Measurements from ENCODE around the gene P2RY8.

Gene P2RY8

GRCh38 chrX:1488745-1489144 lies 48.2 kb downstream of the P2RY8 start:
- Histone ChIP-seq H3K27ac (replicated peaks) (no peak overlapping the region), H3K4me3 (replicated peaks; ENCODE audit: insufficient read depth, low read length) (no peak overlapping the region), H3K27me3 (ENCODE audit: insufficient read depth, poor library complexity, severe bottlenecking) (no peaks in the 10 kb centered on the region)
- no peak for DNase-seq (ENCODE audit: low read depth in 1 of 2, low spot score in 1 of 2)
- TF ChIP-seq GABPA (IDR thresholded peaks at IDR 0.05; ENCODE audit: low read depth): no peak
- no peak for TF ChIP-seq SPI1 (IDR thresholded peaks at IDR 0.05; ENCODE audit: borderline replicate concordance, low read depth)
- no peak for TF ChIP-seq POLR2AphosphoS5 (IDR thresholded peaks at IDR 0.05; ENCODE audit: low read depth)
- TF ChIP-seq, protein P1, sequence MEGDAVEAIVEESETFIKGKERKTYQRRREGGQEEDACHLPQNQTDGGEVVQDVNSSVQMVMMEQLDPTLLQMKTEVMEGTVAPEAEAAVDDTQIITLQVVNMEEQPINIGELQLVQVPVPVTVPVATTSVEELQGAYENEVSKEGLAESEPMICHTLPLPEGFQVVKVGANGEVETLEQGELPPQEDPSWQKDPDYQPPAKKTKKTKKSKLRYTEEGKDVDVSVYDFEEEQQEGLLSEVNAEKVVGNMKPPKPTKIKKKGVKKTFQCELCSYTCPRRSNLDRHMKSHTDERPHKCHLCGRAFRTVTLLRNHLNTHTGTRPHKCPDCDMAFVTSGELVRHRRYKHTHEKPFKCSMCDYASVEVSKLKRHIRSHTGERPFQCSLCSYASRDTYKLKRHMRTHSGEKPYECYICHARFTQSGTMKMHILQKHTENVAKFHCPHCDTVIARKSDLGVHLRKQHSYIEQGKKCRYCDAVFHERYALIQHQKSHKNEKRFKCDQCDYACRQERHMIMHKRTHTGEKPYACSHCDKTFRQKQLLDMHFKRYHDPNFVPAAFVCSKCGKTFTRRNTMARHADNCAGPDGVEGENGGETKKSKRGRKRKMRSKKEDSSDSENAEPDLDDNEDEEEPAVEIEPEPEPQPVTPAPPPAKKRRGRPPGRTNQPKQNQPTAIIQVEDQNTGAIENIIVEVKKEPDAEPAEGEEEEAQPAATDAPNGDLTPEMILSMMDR (IDR thresholded peaks at IDR 0.05; ENCODE audit: insufficient read depth, low read length): no peak
- TF ChIP-seq REST (IDR thresholded peaks at IDR 0.05; ENCODE audit: insufficient replicate concordance, low read depth): no peak

- no peak overlapping the region for H3K4me3 ChIP-seq (replicated peaks; ENCODE audit: insufficient read depth, low read length)
These were observed 48.8 kb downstream of the P2RY8 start for GRCh38 chrX:1488141-1488540.

DNA sequence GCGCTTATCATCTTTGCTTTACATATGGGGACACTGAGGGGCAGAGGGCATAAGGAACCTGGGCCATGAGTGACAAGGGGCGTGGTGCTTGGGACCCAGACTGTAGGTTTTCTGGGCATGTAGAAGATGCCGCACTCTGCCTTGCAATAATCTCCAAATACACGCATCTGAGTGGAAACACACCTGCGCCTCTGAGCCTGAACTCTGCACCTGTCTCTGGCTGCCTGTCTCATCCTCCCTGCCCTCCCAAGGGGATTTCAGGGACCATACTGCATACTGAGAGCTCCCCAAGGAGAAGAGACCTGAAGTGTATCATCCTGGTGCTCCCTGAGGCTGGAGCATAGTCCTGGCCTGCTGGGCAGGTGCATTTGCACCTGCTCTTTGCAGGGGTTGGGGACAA lies 49.6 kb downstream of the P2RY8 start:
- TF ChIP-seq POLR2AphosphoS5 (IDR thresholded peaks at IDR 0.05; ENCODE audit: low read depth): no peak
- no peak for TF ChIP-seq GABPA (IDR thresholded peaks at IDR 0.05; ENCODE audit: low read depth)
- TF ChIP-seq REST (IDR thresholded peaks at IDR 0.05; ENCODE audit: insufficient replicate concordance, low read depth): no peak
- TF ChIP-seq SPI1 (IDR thresholded peaks at IDR 0.05; ENCODE audit: borderline replicate concordance, low read depth): no peak
- TF ChIP-seq, protein P1 (IDR thresholded peaks at IDR 0.05; ENCODE audit: insufficient read depth, low read length): no peak
- H3K27me3 ChIP-seq (ENCODE audit: insufficient read depth, poor library complexity, severe bottlenecking): no peaks in the 10 kb centered on the region
- H3K4me3 ChIP-seq (replicated peaks; ENCODE audit: insufficient read depth, low read length): no peak overlapping the region
- DNase-seq (ENCODE audit: low read depth in 1 of 2, low spot score in 1 of 2): no peak
- H3K27ac ChIP-seq (replicated peaks): no peak overlapping the region

More at GRCh38 chrX:1488141-1488540, 48.8 kb downstream of the P2RY8 start:
- TF ChIP-seq REST (IDR thresholded peaks at IDR 0.05; ENCODE audit: insufficient replicate concordance, low read depth) (no peak), POLR2AphosphoS5 (IDR thresholded peaks at IDR 0.05; ENCODE audit: low read depth) (no peak), SPI1 (IDR thresholded peaks at IDR 0.05; ENCODE audit: borderline replicate concordance, low read depth) (no peak), GABPA (IDR thresholded peaks at IDR 0.05; ENCODE audit: low read depth) (no peak)
- TF ChIP-seq, protein P1 (IDR thresholded peaks at IDR 0.05; ENCODE audit: insufficient read depth, low read length): no peak
- no peak for DNase-seq (ENCODE audit: low read depth in 1 of 2, low spot score in 1 of 2)
- H3K27me3 ChIP-seq (ENCODE audit: insufficient read depth, poor library complexity, severe bottlenecking): no peaks in the 10 kb centered on the region
- H3K27ac ChIP-seq (replicated peaks): no peak overlapping the region
